Breast epithelium (tissue), 4 donors: ENCODE data around the gene B3GAT3. TPM values are rescaled to one million over a fixed set of nuclear protein-coding genes. Genes with fewer than 3 reads are reported as not detected.

Source experiments
- DNase-seq, 2 donors: peaks; one replicate each; pipeline ENCODE4 v3.0.0-alpha.2; 2019; ENCODE audit warnings: low spot score in 2 of 2
- H3K27ac ChIP-seq, 2 donors: fragments of 200-600 bp; sonication (generic) in 1 of 2; one replicate each; pipeline ENCODE4 v1.5.1; 2016 to 2019; ENCODE audit warnings: mild to moderate bottlenecking in 1 of 2
- H3K27me3 ChIP-seq, 2 donors: fragments of 200-600 bp; sonication (generic) in 1 of 2; one replicate each; pipeline versions ENCODE4 v1.5.1 to v1.6.0; 2017 to 2019; ENCODE audit warnings: control low read depth in 1 of 2, mild to moderate bottlenecking in 1 of 2
- H3K36me3 ChIP-seq: fragments of 200-600 bp; one replicate; pipeline ENCODE4 v1.5.1; 2019
- H3K4me1 ChIP-seq, 2 donors: fragments of 200-600 bp; sonication (generic); one replicate each; pipeline ENCODE4 v1.5.1; 2016 to 2019; ENCODE audit warnings: control low read depth in 1 of 2
- H3K4me3 ChIP-seq, 3 donors: fragments of 200-600 bp; sonication (generic); 1 replicate in 2 of 3; 2 replicates in 1 of 3; pipeline ENCODE4 v1.5.1; 2016 to 2019; ENCODE audit warnings: mild to moderate bottlenecking in 3 of 3, moderate library complexity in 2 of 3
- H3K9me3 ChIP-seq, 2 donors: fragments of 200-600 bp; sonication (generic) in 1 of 2; one replicate each; pipeline ENCODE4 v1.5.1; 2016 to 2019; ENCODE audit warnings: control low read depth in 1 of 2
- POLR2A ChIP-seq: fragments of 450-650 bp; IDR thresholded peaks from one replicate; pipeline ENCODE4 v1.6.1; 2016; ENCODE audit warnings: antibody characterized with exemption, mild to moderate bottlenecking, moderate library complexity
- POLR2AphosphoS5 ChIP-seq, 3 donors: sonication (generic); formaldehyde crosslinking; IDR thresholded peaks; one replicate each; pipeline ENCODE4 v1.6.1; 2017; ENCODE audit warnings: antibody characterized with exemption in 3 of 3
- intact Hi-C: fragments of 100-400 bp; cut with DNase I; formaldehyde crosslinking; loops from one replicate; pipeline ENCODE4 v1.15.1; 2023; ENCODE audit warnings: low total_unique reads
- total RNA-seq, 3 donors: library from RNA; depleted of rRNA; stranded (reverse); fragments of >200 nt; gene quantifications; one replicate each; pipeline ENCODE4 v1.1.0, GENCODE V29; 2016
- TF ChIP-seq, protein P1 (sequence below), 3 donors: fragments of 450-650 bp; IDR thresholded peaks; one replicate each; pipeline ENCODE4 v1.5.1; 2016 to 2017; ENCODE audit warnings: antibody characterized with exemption in 3 of 3, mild to moderate bottlenecking in 3 of 3, moderate library complexity in 3 of 3

B3GAT3 gene
- total RNA-seq, 3 donors from 2014 or later: 19.0 to 38.0 (median 29.6) TPM

DNA sequence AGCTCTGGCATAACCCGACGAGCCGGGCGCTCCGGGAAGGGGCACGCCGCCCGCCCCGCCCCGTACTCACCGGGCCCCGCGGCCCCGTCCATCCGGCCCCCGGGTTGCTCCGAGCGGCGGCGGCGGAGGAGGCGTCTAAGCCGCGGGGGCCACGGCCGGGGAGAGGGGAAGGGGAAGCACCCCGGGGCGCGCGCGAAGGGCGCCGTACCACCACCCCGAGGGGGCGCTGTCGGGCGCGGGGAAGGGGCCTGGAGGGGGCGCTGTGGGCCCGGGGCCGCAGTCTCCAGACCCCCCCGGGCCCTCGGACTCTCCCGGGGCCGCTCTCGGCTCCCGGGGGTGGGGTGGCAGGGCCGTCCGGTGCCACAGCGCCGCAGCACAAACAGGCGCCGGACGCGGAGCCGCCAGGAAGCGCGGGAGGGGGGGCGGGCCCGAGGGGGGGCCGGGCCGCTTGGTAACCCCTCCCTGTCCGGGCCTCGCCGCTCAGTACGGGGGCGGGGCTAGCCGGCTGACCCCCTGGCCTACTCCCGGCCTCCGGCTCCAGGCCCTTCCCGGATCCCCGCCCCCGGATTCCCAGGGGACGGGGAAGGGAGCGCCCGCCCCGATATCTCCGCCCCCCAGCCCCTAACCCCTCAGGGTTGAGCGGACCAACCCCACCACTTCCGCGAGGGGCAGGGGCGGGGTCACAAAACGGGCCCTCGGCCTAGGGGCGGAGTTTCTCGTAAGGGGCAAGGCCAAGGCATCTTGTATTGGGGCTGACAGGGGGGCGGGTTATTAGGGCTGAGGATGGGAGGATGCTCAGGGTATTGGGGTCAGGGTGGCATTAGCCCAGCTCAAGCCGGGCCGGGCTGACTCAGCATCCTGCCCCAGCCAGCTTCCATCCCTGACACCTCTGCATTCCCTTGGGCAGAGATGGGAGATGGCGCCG, 9.2 kb downstream of the B3GAT3 start, which contains the start of the genes EML3 and ROM1:
Gene EML3 (minus strand): TSS at position 410 of the 925 bp plus-strand sequence. CDS start 318 bp downstream, at position 92.
Gene ROM1 (plus strand): TSS at position 892 of the 925 bp plus-strand sequence. CDS start 25 bp downstream, at position 917.
- Histone ChIP-seq H3K4me3 (peak within 1 kb of the TSS; percentile 73 to 85 (median 85)), H3K27ac (peak within 1 kb of the TSS; percentile 97 to 99), H3K9me3 (no peaks in the 10 kb centered on the region), H3K36me3 (no peaks in the 10 kb centered on the region), H3K27me3 (no peaks in the 10 kb centered on the region), H3K4me1 (peaks cover 7% of the 10 kb centered on the region in 2 donors)
- no peak for TF ChIP-seq POLR2A
- TF ChIP-seq, protein P1, sequence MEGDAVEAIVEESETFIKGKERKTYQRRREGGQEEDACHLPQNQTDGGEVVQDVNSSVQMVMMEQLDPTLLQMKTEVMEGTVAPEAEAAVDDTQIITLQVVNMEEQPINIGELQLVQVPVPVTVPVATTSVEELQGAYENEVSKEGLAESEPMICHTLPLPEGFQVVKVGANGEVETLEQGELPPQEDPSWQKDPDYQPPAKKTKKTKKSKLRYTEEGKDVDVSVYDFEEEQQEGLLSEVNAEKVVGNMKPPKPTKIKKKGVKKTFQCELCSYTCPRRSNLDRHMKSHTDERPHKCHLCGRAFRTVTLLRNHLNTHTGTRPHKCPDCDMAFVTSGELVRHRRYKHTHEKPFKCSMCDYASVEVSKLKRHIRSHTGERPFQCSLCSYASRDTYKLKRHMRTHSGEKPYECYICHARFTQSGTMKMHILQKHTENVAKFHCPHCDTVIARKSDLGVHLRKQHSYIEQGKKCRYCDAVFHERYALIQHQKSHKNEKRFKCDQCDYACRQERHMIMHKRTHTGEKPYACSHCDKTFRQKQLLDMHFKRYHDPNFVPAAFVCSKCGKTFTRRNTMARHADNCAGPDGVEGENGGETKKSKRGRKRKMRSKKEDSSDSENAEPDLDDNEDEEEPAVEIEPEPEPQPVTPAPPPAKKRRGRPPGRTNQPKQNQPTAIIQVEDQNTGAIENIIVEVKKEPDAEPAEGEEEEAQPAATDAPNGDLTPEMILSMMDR (IDR thresholded peaks at IDR 0.05): peak in 2 of 3 donors; percentile 77 to 79
- TF ChIP-seq POLR2AphosphoS5 (IDR thresholded peaks at IDR 0.05): peak; percentile 5 to 62 (median 60)
- intact Hi-C loops: no loop called here
- peak; percentile 80 to 88 for DNase-seq

- Histone ChIP-seq H3K4me1 (peaks cover 7% of the 10 kb centered on the region in 2 donors), H3K27ac (peak overlapping the region; percentile 97 to 99), H3K4me3 (peak overlapping the region; percentile 73 to 85 (median 85)), H3K9me3 (no peaks in the 10 kb centered on the region), H3K27me3 (no peaks in the 10 kb centered on the region), H3K36me3 (no peaks in the 10 kb centered on the region)
- no peak for DNase-seq
- intact Hi-C loops: no loop called here
- TF ChIP-seq, protein P1 (IDR thresholded peaks at IDR 0.05): no peak
- TF ChIP-seq POLR2AphosphoS5 (IDR thresholded peaks at IDR 0.05) (no peak), POLR2A (no peak)
These were observed 10.0 kb downstream of the B3GAT3 start for GRCh38 chr11:62611705-62612365.

DNA sequence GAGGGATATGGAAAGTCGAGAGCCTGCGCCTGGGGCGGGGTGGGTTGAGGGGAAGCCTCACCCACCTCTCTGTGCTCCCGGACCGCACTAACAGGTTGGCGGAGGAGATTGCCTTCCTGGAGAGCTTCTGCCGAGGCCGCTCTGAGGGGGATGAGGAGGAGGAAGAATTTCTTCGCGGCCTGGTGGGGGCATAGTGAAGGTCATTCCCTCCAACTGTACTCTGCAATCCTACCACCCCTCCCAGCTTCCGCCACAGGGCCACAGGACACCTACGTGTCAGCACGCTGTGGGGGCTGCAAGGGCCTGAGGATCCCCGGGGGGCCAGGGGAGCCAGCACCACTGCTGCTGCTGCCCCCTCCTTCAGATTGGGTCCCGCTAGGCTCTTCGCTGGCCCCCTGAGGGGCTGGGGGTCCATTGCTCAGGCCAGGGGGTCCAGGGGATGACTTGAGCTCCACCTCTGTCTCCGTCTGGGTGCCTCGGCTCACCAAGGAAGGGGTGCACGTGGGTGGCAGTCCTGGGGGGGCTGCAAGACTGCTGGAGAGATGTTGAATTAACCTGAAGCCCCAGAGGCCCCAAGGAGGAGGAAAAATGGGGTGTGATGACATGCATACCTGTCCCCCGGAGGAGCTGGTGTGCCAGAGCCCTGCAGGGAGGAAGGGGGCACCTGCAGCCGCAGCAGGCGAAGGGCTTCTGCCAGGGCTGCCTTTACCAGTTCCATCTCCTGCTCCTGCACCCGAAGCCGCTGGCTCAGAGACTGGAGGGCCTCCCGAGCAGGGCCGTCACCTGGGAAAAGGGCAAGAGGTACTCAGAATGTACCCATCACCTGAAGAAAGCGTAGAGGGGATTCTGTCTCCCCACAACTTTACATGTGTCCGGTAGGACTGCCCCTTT, 10.7 kb downstream of the B3GAT3 start:
- H3K27ac ChIP-seq: peak overlapping the region; percentile 97 to 99
- no peaks in the 10 kb centered on the region for H3K9me3 ChIP-seq
- TF ChIP-seq POLR2A (no peak), POLR2AphosphoS5 (IDR thresholded peaks at IDR 0.05) (no peak)
- TF ChIP-seq, protein P1 (IDR thresholded peaks at IDR 0.05): no peak
- peaks cover 7% of the 10 kb centered on the region in 2 donors for H3K4me1 ChIP-seq
- no peak for DNase-seq
- H3K36me3 ChIP-seq: no peaks in the 10 kb centered on the region
- intact Hi-C loops: no loop called here
- H3K4me3 ChIP-seq: peak overlapping the region; percentile 73 to 85 (median 85)
- no peaks in the 10 kb centered on the region for H3K27me3 ChIP-seq

DNA sequence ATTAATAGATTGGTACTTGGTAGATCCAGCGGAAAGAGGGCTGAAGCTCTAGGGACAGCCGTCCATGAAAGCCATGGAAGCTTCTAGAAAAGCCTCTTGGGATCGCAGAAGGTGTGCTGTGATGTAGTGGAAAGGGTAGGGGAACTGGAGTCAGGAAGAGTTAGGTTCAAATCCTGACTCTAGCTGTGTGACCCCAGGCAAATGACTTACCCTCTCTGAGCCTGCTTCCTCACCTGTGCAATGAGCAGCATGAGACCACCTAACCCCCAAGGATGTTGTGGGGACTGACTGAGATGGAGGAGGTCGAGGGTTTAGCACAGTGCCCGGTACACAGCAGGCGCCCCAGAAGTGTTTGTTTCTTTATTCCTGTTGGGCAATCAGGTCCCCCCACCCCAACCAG, 11.4 kb downstream of the B3GAT3 start:
- H3K27me3 ChIP-seq: no peaks in the 10 kb centered on the region
- H3K4me3 ChIP-seq: peak overlapping the region in 1 of 3 donors; percentile 85
- H3K27ac ChIP-seq: peak overlapping the region in 1 of 2 donors; percentile 99
- no peaks in the 10 kb centered on the region for H3K36me3 ChIP-seq
- TF ChIP-seq POLR2A: no peak
- TF ChIP-seq, protein P1 (IDR thresholded peaks at IDR 0.05): no peak
- TF ChIP-seq POLR2AphosphoS5 (IDR thresholded peaks at IDR 0.05): no peak
- intact Hi-C loops: no loop called here
- H3K4me1 ChIP-seq: peaks cover 7% of the 10 kb centered on the region in 2 donors
- no peaks in the 10 kb centered on the region for H3K9me3 ChIP-seq
- no peak for DNase-seq
